RPMI8226 (cell line): ENCODE results near the gene TGM3.

Experiments
- DNase-seq: peaks from one replicate; pipeline ENCODE4 v3.0.0-alpha.2; 2015

The TGM3 gene

DNA sequence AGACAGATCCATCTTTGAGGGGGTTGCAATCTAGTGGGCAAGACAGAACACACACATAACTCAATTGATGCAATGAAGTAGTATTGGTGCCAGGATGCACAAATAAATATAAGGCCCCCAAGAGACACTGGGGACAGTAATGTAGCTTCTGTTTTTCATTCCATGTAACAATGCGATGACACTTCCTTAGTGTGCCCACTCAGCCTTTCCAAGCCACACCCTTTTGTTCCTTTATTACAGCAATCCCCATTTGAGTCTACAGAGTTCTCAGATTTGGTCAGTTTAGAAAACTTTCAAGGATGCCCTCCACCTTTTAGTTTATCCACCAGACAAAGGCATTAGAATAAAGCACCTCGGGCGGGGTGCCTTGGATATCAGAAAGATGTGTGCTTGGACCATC, 15.5 kb downstream of the TGM3 start:
- no peak for DNase-seq

GRCh38 chr20:2312876-2313275, 17.1 kb downstream of the TGM3 start:
- DNase-seq: no peak

- no peak for DNase-seq
These were observed 17.5 kb downstream of the TGM3 start for GRCh38 chr20:2313316-2313715.

GRCh38 chr20:2314759-2315439, 19.1 kb downstream of the TGM3 start:
- DNase-seq: peak; percentile 61

DNA sequence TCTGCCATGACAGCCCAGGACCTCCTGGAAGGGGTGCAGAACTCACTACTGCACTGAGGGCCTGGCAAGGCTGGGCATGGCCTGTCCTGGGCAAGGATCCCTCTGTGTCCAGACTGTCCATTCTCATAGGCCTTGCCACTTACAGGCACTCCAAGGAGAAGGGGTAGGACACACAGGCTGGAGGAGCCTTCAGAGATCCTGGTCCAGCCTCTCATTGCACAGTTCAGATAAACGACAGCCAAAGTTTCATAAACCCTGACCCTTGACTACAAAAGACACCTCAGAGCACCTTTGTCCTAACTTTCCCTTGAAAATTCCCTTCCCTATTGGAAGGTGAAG, 19.6 kb downstream of the TGM3 start:
- no peak for DNase-seq

- no peak for DNase-seq
These were observed 21.2 kb downstream of the TGM3 start for GRCh38 chr20:2316847-2317495.

DNA sequence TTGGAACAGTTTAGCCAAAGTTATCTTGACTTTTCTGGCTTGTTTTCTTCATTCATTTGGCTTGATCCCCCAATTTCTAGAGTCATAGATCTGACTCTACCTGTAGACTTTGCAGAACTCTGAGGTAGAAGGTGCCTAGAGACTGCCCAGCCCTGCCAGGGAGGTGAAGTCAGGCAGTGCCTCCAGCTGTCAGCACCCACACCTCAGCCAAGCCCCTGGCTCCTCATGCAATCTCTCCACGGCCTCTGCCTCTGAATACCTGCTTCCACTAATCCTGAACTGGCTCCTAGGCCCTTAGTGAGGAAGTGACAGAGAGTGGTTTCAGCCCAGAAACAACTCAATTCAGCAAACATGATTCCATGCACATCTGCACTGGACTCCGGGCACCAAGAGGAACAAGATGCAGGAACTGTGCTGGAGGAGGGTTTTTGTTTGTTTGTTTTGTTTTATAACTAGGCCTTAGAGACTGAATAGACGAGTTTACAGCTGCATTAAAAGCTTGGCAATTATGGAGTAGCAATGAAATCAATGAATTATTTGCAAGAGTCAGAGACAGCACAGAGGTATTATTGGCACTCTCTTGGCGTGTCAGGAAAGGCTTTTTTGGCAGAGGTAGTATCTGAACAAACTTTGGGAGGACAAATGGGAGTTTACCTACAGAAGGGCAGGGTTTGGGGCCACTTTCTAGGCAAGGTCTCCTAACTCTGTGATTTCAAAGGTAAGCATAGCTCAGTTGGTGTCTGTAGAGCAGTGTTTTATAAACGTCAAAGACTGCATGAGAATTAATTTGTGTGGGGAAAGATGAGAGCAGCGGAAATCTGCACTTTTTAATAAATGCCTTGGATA, 25.2 kb downstream of the TGM3 start:
- no peak for DNase-seq

- no peak for DNase-seq
These were observed 27.2 kb downstream of the TGM3 start for GRCh38 chr20:2323051-2323450.

DNA sequence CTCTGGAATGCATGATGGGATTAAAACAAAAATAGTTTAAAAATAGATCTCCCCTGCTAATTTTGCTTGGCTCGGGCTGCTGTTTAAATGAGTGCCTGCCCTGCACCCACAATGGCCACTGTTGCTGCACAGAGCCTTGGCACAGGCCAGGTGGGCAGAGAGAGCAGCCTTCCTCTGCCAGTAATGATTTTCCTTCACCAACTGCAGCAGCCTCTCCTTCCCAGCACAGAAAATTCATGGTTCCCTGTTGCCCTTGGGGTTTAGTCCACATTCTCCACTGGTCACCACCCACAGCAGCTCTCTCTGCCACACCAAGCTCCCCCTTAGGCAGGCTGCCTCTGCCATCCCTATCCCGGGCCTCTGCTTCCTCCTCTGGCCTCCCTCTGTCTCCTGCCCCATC, 30.2 kb downstream of the TGM3 start:
- DNase-seq: no peak

DNA sequence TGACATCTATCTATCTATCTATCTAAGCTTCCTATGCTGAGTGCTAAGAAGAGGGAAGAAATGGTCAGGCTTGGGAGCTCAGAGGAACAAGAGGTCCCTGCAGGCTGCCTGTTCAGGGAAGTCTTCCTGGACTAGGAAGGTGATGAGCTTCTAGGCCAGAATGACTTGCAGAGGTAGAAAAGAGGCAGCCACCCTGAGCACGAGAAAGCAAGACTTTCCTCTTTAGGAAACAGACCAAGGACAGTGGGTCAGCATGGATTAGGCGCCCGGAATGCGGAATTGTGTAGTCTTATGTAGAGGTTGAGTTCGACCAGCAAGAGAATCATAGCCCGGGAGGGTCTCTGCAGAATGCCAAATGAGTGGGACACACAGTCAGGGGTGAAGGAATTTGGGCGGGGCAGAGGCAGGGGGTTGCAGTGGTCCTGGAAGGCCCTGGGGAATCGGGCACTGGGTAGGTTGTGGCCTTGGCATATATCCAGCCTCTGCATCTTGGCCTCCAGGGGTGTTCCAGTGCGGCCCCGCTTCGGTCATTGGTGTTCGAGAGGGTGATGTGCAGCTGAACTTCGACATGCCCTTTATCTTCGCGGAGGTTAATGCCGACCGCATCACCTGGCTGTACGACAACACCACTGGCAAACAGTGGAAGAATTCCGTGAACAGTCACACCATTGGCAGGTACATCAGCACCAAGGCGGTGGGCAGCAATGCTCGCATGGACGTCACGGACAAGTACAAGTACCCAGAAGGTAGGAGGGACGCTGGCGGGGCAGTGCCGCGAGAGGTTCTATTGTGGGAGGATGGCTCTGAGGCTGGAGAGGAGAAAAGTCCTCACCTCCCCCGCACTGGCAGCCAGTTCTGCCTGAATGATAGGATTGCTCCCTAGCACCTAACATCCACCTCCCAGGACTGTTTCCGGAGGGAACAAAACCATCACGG, 32.1 kb downstream of the TGM3 start:
- no peak for DNase-seq

- no peak for DNase-seq
These were observed 33.5 kb downstream of the TGM3 start for GRCh38 chr20:2329286-2329685.

DNA sequence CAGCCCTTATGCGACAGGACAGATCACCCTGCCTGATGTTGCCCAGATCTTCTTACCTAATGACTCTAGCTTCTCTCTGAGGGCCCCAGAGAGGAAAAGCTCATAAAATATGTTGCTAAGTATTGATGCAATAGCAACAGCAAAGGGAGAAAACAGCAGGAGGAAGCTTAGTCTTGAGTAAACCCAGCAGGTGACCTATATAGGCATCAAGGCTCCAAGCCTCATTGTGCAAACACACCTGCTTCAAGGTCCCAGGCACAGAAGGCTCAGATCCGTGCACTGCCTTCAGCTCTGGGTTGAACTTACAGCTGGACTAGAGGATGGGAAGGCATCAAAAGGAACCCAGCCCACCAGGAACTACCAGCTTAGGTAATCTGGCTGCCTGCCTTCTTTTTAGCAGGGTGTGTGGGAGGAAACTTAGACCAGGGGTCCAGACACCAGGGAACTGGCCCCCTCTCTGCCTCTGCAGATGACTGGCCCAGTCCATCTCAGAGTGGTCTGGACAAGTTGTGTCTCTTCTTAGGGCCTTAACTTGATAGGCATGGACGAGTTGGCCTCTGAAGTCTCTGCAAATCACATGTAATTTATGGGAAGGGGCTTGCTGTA, 34.4 kb downstream of the TGM3 start:
- DNase-seq: no peak

- DNase-seq: no peak
These were observed 35.3 kb downstream of the TGM3 start for GRCh38 chr20:2331106-2331505.

DNA sequence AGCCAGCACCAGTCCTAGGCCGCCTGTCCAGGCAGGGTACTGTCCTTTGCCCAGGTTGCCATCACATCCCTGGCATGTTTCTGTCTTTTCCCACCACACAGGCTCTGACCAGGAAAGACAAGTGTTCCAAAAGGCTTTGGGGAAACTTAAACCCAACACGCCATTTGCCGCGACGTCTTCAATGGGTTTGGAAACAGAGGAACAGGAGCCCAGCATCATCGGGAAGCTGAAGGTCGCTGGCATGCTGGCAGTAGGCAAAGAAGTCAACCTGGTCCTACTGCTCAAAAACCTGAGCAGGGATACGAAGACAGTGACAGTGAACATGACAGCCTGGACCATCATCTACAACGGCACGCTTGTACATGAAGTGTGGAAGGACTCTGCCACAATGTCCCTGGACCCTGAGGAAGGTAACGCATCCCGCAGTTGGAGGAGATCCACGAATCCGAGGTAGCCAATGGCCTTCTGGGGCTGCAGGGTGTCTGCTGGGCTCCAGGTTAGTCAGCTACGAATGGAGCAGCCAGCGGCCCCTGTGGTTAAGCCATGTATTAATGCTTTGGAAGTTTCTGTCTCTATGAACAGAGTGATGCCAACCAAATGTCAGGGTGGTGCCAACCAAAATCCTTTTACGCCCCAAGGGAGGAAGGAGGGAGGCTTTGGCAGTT, 36.2 kb downstream of the TGM3 start:
- DNase-seq: no peak

DNA sequence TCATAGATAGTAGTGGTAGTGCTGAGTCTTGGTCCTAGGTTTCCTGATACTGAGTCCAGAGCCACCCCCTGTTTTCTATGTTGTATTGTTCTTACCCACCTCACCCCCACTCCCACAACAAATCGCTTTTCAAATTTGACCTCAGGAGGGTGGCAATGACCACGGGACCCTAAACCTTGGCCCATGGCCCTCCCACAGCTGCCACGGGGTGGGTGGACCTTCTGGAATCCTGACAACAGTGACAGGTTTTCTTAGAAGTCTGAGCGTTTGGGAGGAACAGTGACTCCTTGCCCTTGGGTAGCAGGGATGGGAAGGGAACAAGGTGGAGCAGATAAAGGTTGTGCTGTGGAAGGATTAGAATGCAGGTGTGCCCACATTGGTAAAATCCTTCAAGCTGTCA, 36.9 kb downstream of the TGM3 start:
- no peak for DNase-seq

GRCh38 chr20:2333821-2334220, 38.0 kb downstream of the TGM3 start:
- no peak for DNase-seq

DNA sequence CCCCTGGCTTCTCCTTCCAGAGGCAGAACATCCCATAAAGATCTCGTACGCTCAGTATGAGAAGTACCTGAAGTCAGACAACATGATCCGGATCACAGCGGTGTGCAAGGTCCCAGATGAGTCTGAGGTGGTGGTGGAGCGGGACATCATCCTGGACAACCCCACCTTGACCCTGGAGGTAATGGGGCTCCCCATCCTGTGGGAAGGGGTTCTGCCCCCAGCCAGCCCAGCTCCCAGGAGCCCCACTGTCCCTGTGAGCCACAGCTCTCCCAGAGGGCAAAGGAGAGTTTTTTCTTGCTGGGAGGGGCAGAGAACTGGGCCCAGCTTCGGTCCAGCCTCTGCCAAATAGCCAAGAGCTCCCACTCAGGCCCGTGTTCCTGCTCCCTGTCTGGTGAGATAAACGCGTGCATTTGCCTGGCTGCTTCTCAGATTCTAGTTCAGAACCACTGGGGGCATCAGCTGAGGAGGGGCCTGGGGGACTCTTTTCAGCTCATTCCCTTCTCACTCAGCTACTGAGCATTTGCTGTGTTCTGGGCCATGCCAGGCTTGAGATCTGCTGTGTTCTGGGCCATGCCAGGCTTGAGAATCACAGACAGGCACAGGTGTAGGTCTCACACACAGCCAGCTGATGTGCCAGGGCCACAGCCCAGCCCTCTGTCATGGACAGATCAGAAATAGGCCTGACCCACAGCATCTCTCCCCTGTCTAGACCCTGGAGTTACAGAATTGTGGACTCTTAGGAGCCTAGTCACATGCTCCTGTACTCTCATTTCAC, 39.5 kb downstream of the TGM3 start:
- DNase-seq: no peak

DNA sequence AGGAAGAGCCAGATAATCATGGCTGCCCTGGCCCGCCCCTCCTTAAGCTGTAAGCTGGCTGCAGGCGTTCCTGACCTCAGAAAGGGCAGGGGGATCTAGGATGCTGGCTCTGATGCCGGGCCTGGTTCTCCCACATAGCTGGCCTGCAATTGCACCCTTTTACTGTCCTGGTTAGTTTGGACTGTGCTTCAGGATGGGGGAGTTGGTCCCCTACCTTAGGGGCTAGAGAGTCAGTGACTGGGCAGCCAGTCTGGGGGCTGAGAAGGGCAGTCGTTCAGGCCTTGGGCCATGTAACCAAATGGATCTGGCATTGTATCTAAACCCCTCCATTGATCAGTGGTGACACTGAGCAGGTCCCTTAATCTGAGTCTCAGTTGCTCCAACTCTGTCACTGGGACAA, 40.7 kb downstream of the TGM3 start:
- no peak for DNase-seq

- DNase-seq: no peak
These were observed 41.3 kb downstream of the TGM3 start for GRCh38 chr20:2337142-2337541.

GRCh38 chr20:2338411-2339066, 42.7 kb downstream of the TGM3 start:
- no peak for DNase-seq

DNA sequence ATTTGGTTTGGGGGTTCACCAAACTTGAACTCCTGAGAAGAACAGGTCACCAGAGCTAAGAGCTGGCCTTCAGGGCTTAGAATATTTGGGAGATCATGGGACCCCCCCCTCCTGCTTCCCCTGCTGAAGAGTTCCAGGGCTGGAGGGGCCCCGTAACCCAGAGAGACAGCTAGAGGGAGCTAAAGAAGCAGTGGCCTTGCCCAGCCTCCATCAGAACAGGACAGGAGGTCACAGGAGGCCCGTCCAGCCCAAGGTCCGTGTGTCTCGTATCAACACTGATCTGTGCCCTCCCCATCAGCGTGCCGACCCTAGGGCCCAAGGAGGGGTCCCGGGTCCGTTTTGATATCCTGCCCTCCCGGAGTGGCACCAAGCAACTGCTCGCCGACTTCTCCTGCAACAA, 44.3 kb downstream of the TGM3 start:
- DNase-seq: no peak
